Measurements from ENCODE around the gene RPL29.

Gene RPL29

DNA sequence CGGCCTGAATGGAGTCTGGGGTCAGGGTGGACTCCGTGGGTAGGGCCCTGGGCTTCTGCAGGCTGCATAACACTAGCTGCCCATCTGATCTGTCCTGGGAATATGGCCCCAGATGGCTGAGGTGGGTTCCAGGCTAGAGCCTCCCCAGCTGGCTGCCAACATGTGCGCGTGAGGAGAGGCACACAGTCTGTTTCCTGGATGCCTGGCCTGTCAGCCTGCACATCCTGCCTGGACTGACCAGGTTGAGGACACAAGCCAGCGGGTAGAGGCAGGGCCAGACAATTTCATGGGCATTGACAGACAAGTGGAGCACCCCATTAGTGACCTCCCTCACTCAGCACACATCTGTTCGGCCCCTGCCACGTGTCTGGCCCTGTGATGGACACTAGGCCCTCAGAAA, 29.8 kb upstream of the RPL29 start:
- no peak overlapping the region for H3K4me3 ChIP-seq (ENCODE audit: low read length)
- no peak for TF ChIP-seq CTCF (conservative IDR thresholded peaks at IDR 0.05; ENCODE audit: low read depth, low read length)
- no peak for DNase-seq (ENCODE audit: low read depth)

DNA sequence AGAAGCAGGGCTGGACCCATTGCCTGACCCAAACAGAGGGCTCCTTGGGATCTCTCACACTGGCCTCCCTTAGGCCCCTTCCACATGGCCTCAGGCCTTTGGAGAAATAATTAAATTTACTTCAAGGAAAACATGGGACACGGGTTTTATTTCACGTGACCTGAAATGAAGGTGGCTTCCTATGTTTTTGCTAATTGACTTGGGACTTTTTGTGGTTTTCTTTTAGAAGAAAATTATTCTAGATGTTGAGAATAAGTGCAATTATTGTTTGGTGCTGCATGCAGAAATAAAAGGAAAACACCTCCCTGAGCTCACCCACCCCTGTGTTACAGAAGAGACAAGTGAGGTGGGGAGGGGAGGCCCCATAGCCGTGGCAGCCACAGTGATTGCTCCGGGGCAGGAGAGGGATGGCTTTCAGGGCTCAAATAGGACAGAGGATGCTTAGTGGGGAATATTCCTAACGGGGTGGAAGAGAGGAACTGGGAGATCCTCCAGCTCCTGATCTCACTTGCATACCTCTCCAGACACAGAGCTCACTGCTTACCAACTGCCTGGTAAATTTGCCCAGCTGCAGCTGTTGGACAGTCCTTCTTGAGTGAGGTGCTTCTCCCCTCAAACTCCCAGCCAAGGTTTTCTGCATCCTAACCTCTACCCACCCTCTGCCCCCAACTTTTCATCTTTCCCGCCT, 29.2 kb upstream of the RPL29 start:
- no peak overlapping the region for H3K4me3 ChIP-seq (ENCODE audit: low read length)
- TF ChIP-seq CTCF (conservative IDR thresholded peaks at IDR 0.05; ENCODE audit: low read depth, low read length), result no peak
- DNase-seq (ENCODE audit: low read depth), result no peak

GRCh38 chr3:52023860-52024764, 28.4 kb upstream of the RPL29 start:
- DNase-seq (ENCODE audit: low read depth), result no peak
- H3K4me3 ChIP-seq (ENCODE audit: low read length), result no peak overlapping the region
- TF ChIP-seq CTCF (conservative IDR thresholded peaks at IDR 0.05; ENCODE audit: low read depth, low read length), result no peak

GRCh38 chr3:52023101-52023770, 27.5 kb upstream of the RPL29 start:
- no peak for TF ChIP-seq CTCF (conservative IDR thresholded peaks at IDR 0.05; ENCODE audit: low read depth, low read length)
- DNase-seq (ENCODE audit: low read depth), result no peak
- H3K4me3 ChIP-seq (ENCODE audit: low read length), result no peak overlapping the region

DNA sequence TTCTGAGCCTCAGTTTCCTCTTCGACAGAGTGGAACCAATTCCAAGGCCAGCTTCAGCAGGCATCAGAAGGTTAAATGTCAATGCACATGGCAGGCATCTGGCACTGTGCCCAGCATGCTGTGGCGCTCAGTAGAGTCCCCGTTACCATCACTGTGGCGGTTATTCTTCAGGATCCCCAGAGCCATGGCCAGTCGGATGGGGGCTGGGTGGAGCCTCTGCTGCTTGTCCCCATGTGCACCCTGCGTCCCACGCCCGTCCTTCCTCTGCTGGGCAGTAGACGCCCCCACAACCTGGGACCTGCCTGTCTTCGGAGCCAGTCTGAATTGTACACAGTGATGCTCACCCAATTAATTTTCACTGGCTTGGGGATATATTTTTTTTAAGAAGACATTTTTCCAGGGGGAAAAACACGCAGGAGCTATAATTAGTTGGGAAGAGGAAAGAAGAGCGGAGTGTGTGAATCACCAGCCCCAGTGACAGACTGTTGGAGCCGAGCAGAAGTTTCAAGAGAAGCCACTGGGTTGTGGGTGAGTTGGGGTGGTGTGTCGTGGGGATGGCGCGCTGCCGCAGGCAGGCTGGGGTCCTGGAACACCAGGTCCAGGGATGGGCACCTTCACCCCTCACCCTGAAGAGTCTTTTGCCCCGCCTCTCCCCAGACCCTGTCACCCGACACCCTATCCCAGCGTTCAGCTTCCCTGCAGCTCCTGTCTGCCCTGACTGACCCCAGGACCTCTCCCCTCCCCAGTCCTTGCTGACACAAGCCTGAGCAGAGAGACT, 26.8 kb upstream of the RPL29 start:
- TF ChIP-seq CTCF (conservative IDR thresholded peaks at IDR 0.05; ENCODE audit: low read depth, low read length), result no peak
- DNase-seq (ENCODE audit: low read depth), result no peak
- no peak overlapping the region for H3K4me3 ChIP-seq (ENCODE audit: low read length)

DNA sequence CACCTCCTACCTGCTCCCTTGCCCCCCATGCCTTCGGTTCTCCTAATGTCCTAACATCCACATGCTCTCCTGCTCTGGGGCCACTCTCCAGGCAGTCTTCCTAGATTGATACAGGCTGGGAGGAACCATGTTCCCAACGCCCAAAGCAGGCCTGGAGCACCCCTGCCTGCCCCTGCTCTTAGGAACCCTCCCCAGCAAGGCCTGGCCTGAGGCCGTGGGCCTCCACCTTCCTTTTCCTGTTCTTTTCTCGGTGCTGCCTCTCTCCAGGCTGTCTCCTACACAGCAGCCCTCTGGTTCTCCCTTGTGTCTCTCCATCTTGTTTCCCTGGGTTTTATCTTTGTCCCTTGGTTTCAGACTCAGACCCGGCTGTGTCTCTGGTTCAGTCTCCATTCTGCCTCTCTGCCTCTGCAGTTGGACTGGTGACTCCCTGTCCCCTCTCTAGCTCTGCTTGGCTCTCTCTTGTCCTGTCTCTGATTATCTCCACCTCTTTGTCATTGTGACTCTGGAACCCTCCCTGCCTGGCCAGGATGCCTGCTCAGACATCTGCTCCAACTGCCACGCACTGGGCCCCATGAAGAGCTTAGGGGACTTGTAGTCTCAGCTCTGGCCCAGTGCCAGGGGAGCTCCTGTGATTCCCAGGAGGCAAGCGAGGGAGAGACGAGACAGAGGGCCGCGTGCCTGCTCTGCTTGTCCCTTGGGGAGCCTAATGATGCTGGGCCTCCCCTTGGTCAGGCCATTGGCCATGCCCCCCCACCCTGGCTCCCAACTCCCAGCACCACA, 26.0 kb upstream of the RPL29 start:
- TF ChIP-seq CTCF (conservative IDR thresholded peaks at IDR 0.05; ENCODE audit: low read depth, low read length), result no peak
- H3K4me3 ChIP-seq (ENCODE audit: low read length), result no peak overlapping the region
- DNase-seq (ENCODE audit: low read depth), result no peak
